Mesendoderm (in vitro differentiated cells): ENCODE results near the gene LSM12.
A peak's percentile ranks its signal among the peaks of the same experiment; 100 is the strongest.

Source experiments
- DNase-seq: peaks from one replicate; pipeline ENCODE4 v3.0.0; 2013
- H2AK5ac ChIP-seq: 2 replicates; pipeline ENCODE4 v1.6.1; 2013; ENCODE audit warnings: low read length, inconsistent platforms
- H2BK120ac ChIP-seq: 2 replicates; pipeline ENCODE4 v1.6.1; 2013; ENCODE audit warnings: low read depth, mild to moderate bottlenecking, low read length, moderate library complexity, mixed read lengths
- H2BK15ac ChIP-seq: replicated peaks from 2 replicates; pipeline ENCODE4 v1.6.1; 2013; ENCODE audit warnings: low read depth, mild to moderate bottlenecking, moderate library complexity
- H2BK5ac ChIP-seq: 2 replicates; pipeline ENCODE4 v1.6.1; 2013; ENCODE audit warnings: low read length, inconsistent platforms
- H3K18ac ChIP-seq: 2 replicates; pipeline ENCODE4 v1.6.1; 2013; ENCODE audit warnings: mild to moderate bottlenecking, low read length, mixed read lengths
- H3K23ac ChIP-seq: one replicate; pipeline ENCODE4 v1.6.1; 2013; ENCODE audit warnings: low read length
- H3K27ac ChIP-seq: 2 replicates; pipeline ENCODE4 v1.5.1; 2013; ENCODE audit warnings: low read depth, mild to moderate bottlenecking, inconsistent platforms, low read length, moderate library complexity
- H3K27me3 ChIP-seq: 2 replicates; pipeline ENCODE4 v1.6.1; 2013; ENCODE audit warnings: low read length, control low read depth, mild to moderate bottlenecking, inconsistent platforms; ENCODE audit not compliant: insufficient read depth, poor library complexity
- H3K36me3 ChIP-seq: 2 replicates; pipeline ENCODE4 v1.6.1; 2013; ENCODE audit warnings: low read length, inconsistent platforms; ENCODE audit not compliant: control insufficient read depth, insufficient read depth
- H3K4ac ChIP-seq: one replicate; pipeline ENCODE4 v1.6.1; 2013; ENCODE audit warnings: low read depth, mild to moderate bottlenecking, low read length, moderate library complexity
- H3K4me1 ChIP-seq: 2 replicates; pipeline ENCODE4 v1.6.1; 2013; ENCODE audit warnings: low read depth, low read length, inconsistent platforms; ENCODE audit not compliant: control insufficient read depth
- H3K4me2 ChIP-seq: 2 replicates; pipeline ENCODE4 v1.6.1; 2013; ENCODE audit warnings: low read length
- H3K4me3 ChIP-seq: 2 replicates; pipeline ENCODE4 v1.5.1; 2013; ENCODE audit warnings: mild to moderate bottlenecking, low read length
- H3K56ac ChIP-seq: one replicate; pipeline ENCODE4 v1.6.1; 2013; ENCODE audit warnings: low read length
- H3K79me1 ChIP-seq: 2 replicates; pipeline ENCODE4 v1.6.1; 2013; ENCODE audit warnings: low read length, inconsistent platforms
- H3K79me2 ChIP-seq: 2 replicates; pipeline ENCODE4 v1.6.1; 2013; ENCODE audit warnings: mild to moderate bottlenecking, low read length; ENCODE audit not compliant: control insufficient read depth, insufficient read depth
- H3K9ac ChIP-seq: 2 replicates; pipeline ENCODE4 v1.6.1; 2013; ENCODE audit warnings: low read length, inconsistent platforms
- H4K5ac ChIP-seq: one replicate; pipeline ENCODE4 v1.6.1; 2013; ENCODE audit warnings: low read length
- H4K8ac ChIP-seq: one replicate; pipeline ENCODE4 v1.6.1; 2013; ENCODE audit warnings: low read depth, mild to moderate bottlenecking, control low read depth, low read length, moderate library complexity
- WGBS: extraction: QIAGEN DNeasy Blood & Tissue Kit; methylation state at CpG from one replicate; pipeline ENCODE4 v1.1.7; 2013; ENCODE audit warnings: low lambda C conversion rate, missing lambda C conversion rate; ENCODE audit not compliant: insufficient coverage; ENCODE audit errors: extremely low coverage; 5-methylcytosine and 5-hydroxymethylcytosine counted together

The LSM12 gene

GRCh38 chr17:44108440-44109311 is 42.2 kb upstream of the LSM12 start:
- DNase-seq: no peak
- Histone ChIP-seq H2BK5ac (no peak overlapping the region), H3K4ac (no peak overlapping the region), H3K27ac (no peak overlapping the region), H2BK120ac (no peak overlapping the region), H2BK15ac (no peak overlapping the region), H3K18ac (no peak overlapping the region), H3K23ac (no peak overlapping the region), H3K4me2 (no peak overlapping the region), H3K27me3 (no peaks in the 10 kb centered on the region), H3K56ac (peak overlapping the region; percentile 5), H3K9ac (no peak overlapping the region), H3K4me3 (no peak overlapping the region), H4K5ac (no peak overlapping the region), H3K79me1 (peaks cover 31% of the 10 kb centered on the region), H3K4me1 (peaks cover 7% of the 10 kb centered on the region), H3K36me3 (no peaks in the 10 kb centered on the region), H3K79me2 (peaks cover 4% of the 10 kb centered on the region), H2AK5ac (no peak overlapping the region), H4K8ac (no peak overlapping the region)
- WGBS: no CpG with 5 or more reads among the region's 16 CpGs

- H3K56ac ChIP-seq: no peak overlapping the region
- no peak overlapping the region for H3K23ac ChIP-seq
- WGBS: no CpG with 5 or more reads among the region's 4 CpGs
- no peak overlapping the region for H2AK5ac ChIP-seq
- H2BK15ac ChIP-seq: no peak overlapping the region
- H3K27ac ChIP-seq: no peak overlapping the region
- no peak overlapping the region for H3K4me2 ChIP-seq
- DNase-seq: no peak
- H4K5ac ChIP-seq: no peak overlapping the region
- no peak overlapping the region for H3K18ac ChIP-seq
- H3K79me1 ChIP-seq: peaks cover 27% of the 10 kb centered on the region
- H3K4ac ChIP-seq: no peak overlapping the region
- H3K9ac ChIP-seq: no peak overlapping the region
- no peaks in the 10 kb centered on the region for H3K36me3 ChIP-seq
- no peaks in the 10 kb centered on the region for H3K27me3 ChIP-seq
- H3K4me3 ChIP-seq: no peak overlapping the region
- H2BK5ac ChIP-seq: no peak overlapping the region
- peaks cover 7% of the 10 kb centered on the region for H3K4me1 ChIP-seq
- H3K79me2 ChIP-seq: peaks cover 4% of the 10 kb centered on the region
- no peak overlapping the region for H2BK120ac ChIP-seq
- H4K8ac ChIP-seq: no peak overlapping the region
Measured at GRCh38 chr17:44106801-44107200, 40.3 kb upstream of the LSM12 start.

GRCh38 chr17:44105941-44106340 is 39.5 kb upstream of the LSM12 start:
- Histone ChIP-seq H3K4me2 (no peak overlapping the region), H3K27me3 (no peaks in the 10 kb centered on the region), H3K4me1 (peaks cover 4% of the 10 kb centered on the region), H3K56ac (peak overlapping the region; percentile 6), H3K4ac (no peak overlapping the region), H3K27ac (no peak overlapping the region), H3K18ac (no peak overlapping the region), H2BK120ac (no peak overlapping the region), H2BK5ac (no peak overlapping the region), H3K4me3 (no peak overlapping the region), H2AK5ac (no peak overlapping the region), H4K8ac (no peak overlapping the region), H4K5ac (no peak overlapping the region), H3K79me1 (peaks cover 26% of the 10 kb centered on the region), H3K23ac (no peak overlapping the region), H3K9ac (no peak overlapping the region), H3K36me3 (no peaks in the 10 kb centered on the region), H2BK15ac (no peak overlapping the region), H3K79me2 (peaks cover 4% of the 10 kb centered on the region)
- peak; percentile 48 for DNase-seq
- WGBS: no CpG with 5 or more reads among the region's 3 CpGs

GRCh38 chr17:44105483-44105882 is 39.0 kb upstream of the LSM12 start:
- Histone ChIP-seq H3K4me3 (no peak overlapping the region), H2BK15ac (no peak overlapping the region), H3K36me3 (no peaks in the 10 kb centered on the region), H3K56ac (no peak overlapping the region), H4K5ac (no peak overlapping the region), H4K8ac (no peak overlapping the region), H3K27me3 (no peaks in the 10 kb centered on the region), H3K27ac (no peak overlapping the region), H2BK120ac (no peak overlapping the region), H3K4me1 (peaks cover 4% of the 10 kb centered on the region), H3K18ac (no peak overlapping the region), H3K4ac (no peak overlapping the region), H3K79me1 (peaks cover 26% of the 10 kb centered on the region), H3K23ac (no peak overlapping the region), H2BK5ac (no peak overlapping the region), H3K79me2 (peaks cover 4% of the 10 kb centered on the region), H3K9ac (no peak overlapping the region), H3K4me2 (no peak overlapping the region), H2AK5ac (no peak overlapping the region)
- no peak for DNase-seq
- no CpG with 5 or more reads among the region's 3 CpGs for WGBS

- no peak overlapping the region for H3K23ac ChIP-seq
- no peak overlapping the region for H3K9ac ChIP-seq
- peak; percentile 89 for DNase-seq
- H3K36me3 ChIP-seq: no peaks in the 10 kb centered on the region
- peaks cover 14% of the 10 kb centered on the region for H3K79me1 ChIP-seq
- no peak overlapping the region for H2BK120ac ChIP-seq
- H3K27ac ChIP-seq: peak overlapping the region; percentile 32
- H4K5ac ChIP-seq: no peak overlapping the region
- H2BK15ac ChIP-seq: no peak overlapping the region
- H3K79me2 ChIP-seq: peaks cover 2% of the 10 kb centered on the region
- WGBS: no CpG with 5 or more reads among the region's 16 CpGs
- no peak overlapping the region for H4K8ac ChIP-seq
- H2BK5ac ChIP-seq: no peak overlapping the region
- no peak overlapping the region for H3K4ac ChIP-seq
- H2AK5ac ChIP-seq: no peak overlapping the region
- no peak overlapping the region for H3K4me3 ChIP-seq
- peaks cover 4% of the 10 kb centered on the region for H3K4me1 ChIP-seq
- no peak overlapping the region for H3K4me2 ChIP-seq
- no peaks in the 10 kb centered on the region for H3K27me3 ChIP-seq
- H3K56ac ChIP-seq: peak overlapping the region; percentile 17
- no peak overlapping the region for H3K18ac ChIP-seq
Measured at GRCh38 chr17:44102849-44103622, 36.6 kb upstream of the LSM12 start.
